OCI-LY3 (cell line): Measurements from ENCODE around the gene SUPT3H.

Source experiments
- H2AFZ ChIP-seq: fragments of 200-600, 300-600 bp; shearing (Covaris generic); 2 replicates; pipeline ENCODE4 v1.6.0; 2014; ENCODE audit warnings: antibody characterized with exemption, low read depth, low read length
- H3K27ac ChIP-seq: fragments of 200-600, 300-600 bp; sonication (generic); 2 replicates; pipeline ENCODE4 v1.5.1; 2014; ENCODE audit warnings: mild to moderate bottlenecking, low read length, moderate library complexity, mixed read lengths
- H3K27me3 ChIP-seq: fragments of 200-600, 300-600 bp; sonication (generic); 2 replicates; pipeline ENCODE4 v1.6.1; 2014; ENCODE audit warnings: low read depth, low read length, mixed read lengths
- H3K36me3 ChIP-seq: fragments of 200-600, 300-600 bp; sonication (generic); replicated peaks from 2 replicates; pipeline ENCODE3; 2014; ENCODE audit warnings: low read depth, low read length, mixed read lengths
- H3K4me1 ChIP-seq: fragments of 300-600, 200-600 bp; sonication (generic); 2 replicates; pipeline ENCODE4 v1.6.1; 2014; ENCODE audit warnings: low read length, mixed read lengths
- H3K4me2 ChIP-seq: fragments of 200-600, 300-600 bp; sonication (generic); 2 replicates; pipeline ENCODE4 v1.6.1; 2014; ENCODE audit warnings: low read length, mixed read lengths
- H3K4me3 ChIP-seq: fragments of 300-600, 200-600 bp; sonication (generic); 2 replicates; pipeline ENCODE4 v1.5.1; 2014; ENCODE audit warnings: antibody characterized with exemption, mild to moderate bottlenecking, low read length, moderate library complexity
- H3K79me2 ChIP-seq: fragments of 300-600, 200-600 bp; shearing (Covaris generic); 2 replicates; pipeline ENCODE4 v1.6.1; 2014; ENCODE audit warnings: mild to moderate bottlenecking, low read length, mixed read lengths
- H3K9ac ChIP-seq: fragments of 300-600, 200-600 bp; shearing (Covaris generic); 2 replicates; pipeline ENCODE4 v1.6.0; 2014; ENCODE audit warnings: mild to moderate bottlenecking, low read length, moderate library complexity
- H3K9me3 ChIP-seq: fragments of 200-600, 300-600 bp; shearing (Covaris generic); 2 replicates; pipeline ENCODE4 v1.6.1; 2014; ENCODE audit warnings: low read length, mixed read lengths; ENCODE audit not compliant: insufficient read depth
- H4K20me1 ChIP-seq: fragments of 200-600, 300-600 bp; sonication (generic); 2 replicates; pipeline ENCODE4 v1.6.1; 2016; ENCODE audit warnings: low read length, mixed read lengths; ENCODE audit not compliant: insufficient read depth
- CTCF ChIP-seq: fragments of 200-600, 300-600 bp; sonication (generic); IDR thresholded peaks from 2 replicates; pipeline ENCODE4 v1.5.1; 2014; ENCODE audit warnings: antibody characterized with exemption, low read length, low read depth
- EZH2phosphoT487 ChIP-seq: fragments of 200-600 bp; shearing (Covaris generic); IDR thresholded peaks from 2 replicates; pipeline ENCODE4 v1.6.1; 2018; ENCODE audit warnings: antibody characterized with exemption, mixed run types, low read depth

The SUPT3H gene

DNA sequence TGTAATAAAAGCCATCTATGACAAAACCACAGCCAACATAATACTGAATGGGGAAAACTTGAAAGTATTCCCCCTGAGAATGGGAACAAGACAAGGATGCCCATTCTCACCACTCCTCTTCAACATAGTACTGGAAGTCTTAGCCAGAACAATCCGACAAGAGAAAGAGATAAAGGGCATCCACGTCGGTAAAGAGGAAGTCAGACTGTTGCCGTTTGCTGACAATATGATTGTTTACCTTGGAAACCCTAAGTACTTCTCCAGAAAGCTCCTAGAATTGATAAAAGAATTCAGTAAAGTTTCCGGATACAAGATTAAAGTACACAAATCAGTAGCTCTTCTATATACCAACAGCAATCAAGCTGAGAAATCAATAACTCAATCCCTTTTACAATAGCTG, 63.6 kb downstream of the SUPT3H start:
- no peaks in the 10 kb centered on the region for H3K9me3 ChIP-seq
- H3K4me2 ChIP-seq = no peak overlapping the region
- H3K36me3 ChIP-seq = no peaks in the 10 kb centered on the region
- H3K4me3 ChIP-seq = no peak overlapping the region
- H4K20me1 ChIP-seq = no peaks in the 10 kb centered on the region
- no peaks in the 10 kb centered on the region for H3K79me2 ChIP-seq
- no peak overlapping the region for H3K9ac ChIP-seq
- no peak overlapping the region for H2AFZ ChIP-seq
- H3K27ac ChIP-seq = no peak overlapping the region
- H3K27me3 ChIP-seq = no peaks in the 10 kb centered on the region
- TF ChIP-seq CTCF = no peak
- no peak for TF ChIP-seq EZH2phosphoT487
- H3K4me1 ChIP-seq = no peaks in the 10 kb centered on the region

- Histone ChIP-seq H3K27ac (no peak overlapping the region), H3K36me3 (no peaks in the 10 kb centered on the region), H3K4me2 (no peak overlapping the region), H3K9ac (no peak overlapping the region), H3K4me3 (no peak overlapping the region), H3K4me1 (no peaks in the 10 kb centered on the region), H3K9me3 (no peaks in the 10 kb centered on the region), H3K27me3 (no peaks in the 10 kb centered on the region), H3K79me2 (no peaks in the 10 kb centered on the region), H4K20me1 (no peaks in the 10 kb centered on the region), H2AFZ (no peak overlapping the region)
- TF ChIP-seq CTCF (no peak), EZH2phosphoT487 (no peak)
Observed at GRCh38 chr6:45310118-45310788, 67.5 kb downstream of the SUPT3H start.

- Histone ChIP-seq H3K79me2 (no peaks in the 10 kb centered on the region), H3K27ac (no peak overlapping the region), H2AFZ (no peak overlapping the region), H3K9ac (no peak overlapping the region), H3K27me3 (no peaks in the 10 kb centered on the region), H3K4me1 (peaks cover 4% of the 10 kb centered on the region; the same call in 1 of the 2 replicates), H3K4me3 (no peak overlapping the region), H4K20me1 (no peaks in the 10 kb centered on the region), H3K4me2 (no peak overlapping the region), H3K36me3 (no peaks in the 10 kb centered on the region), H3K9me3 (no peaks in the 10 kb centered on the region)
- no peak for TF ChIP-seq EZH2phosphoT487
Observed at GRCh38 chr6:45305546-45305945, 72.2 kb downstream of the SUPT3H start.

DNA sequence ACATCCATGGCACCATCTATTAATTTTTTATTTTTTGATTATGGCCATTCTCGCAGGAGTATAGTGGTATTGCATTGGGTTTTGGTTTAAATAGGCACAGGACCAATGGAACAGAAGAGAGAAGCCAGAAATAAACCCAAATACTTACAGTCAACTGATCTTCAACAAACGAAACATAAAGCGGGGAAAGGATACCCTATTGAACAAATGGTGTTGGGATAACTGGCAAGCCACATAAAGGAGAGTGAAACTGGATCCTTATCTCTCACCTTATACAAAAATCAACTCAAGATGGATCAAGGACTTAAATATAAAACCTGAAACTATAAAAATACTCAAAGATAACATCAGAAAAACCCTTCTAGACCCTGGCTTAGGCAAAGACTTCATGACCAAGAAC, 74.9 kb downstream of the SUPT3H start:
- Histone ChIP-seq H3K9ac (no peak overlapping the region), H3K9me3 (no peaks in the 10 kb centered on the region), H3K4me3 (no peak overlapping the region), H3K27ac (no peak overlapping the region), H3K4me1 (peaks cover 4% of the 10 kb centered on the region; the same call in 1 of the 2 replicates), H3K27me3 (no peaks in the 10 kb centered on the region), H4K20me1 (no peaks in the 10 kb centered on the region), H3K79me2 (no peaks in the 10 kb centered on the region), H3K4me2 (no peak overlapping the region), H3K36me3 (no peaks in the 10 kb centered on the region), H2AFZ (no peak overlapping the region)
- TF ChIP-seq EZH2phosphoT487 = no peak
- no peak for TF ChIP-seq CTCF
